ENCODE measurements around the gene KRT26.

KRT26 gene

GRCh38 chr17:40734018-40734417, 38.0 kb downstream of the KRT26 start:
- in situ Hi-C loops (cut with HindIII; ENCODE audit: low sequenced_read_pairs): no loop called here

DNA sequence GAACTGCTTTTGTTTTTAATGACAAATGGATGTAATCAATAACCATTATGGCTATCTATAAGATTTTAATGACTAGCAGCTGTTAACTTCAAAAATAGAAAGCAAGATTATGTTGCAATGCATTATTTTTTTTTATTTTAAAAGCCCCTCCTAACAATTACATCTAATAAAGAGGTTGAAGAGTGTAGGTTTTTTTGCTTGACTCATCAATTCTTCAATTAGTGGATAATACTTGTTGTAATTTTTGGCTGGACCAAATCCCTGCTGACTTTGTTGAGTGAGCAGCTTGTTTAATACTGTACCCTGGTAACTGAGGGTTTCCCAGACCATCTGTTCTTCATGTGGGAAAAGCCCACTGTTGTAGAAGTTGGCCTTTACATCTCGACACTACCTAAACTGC, 41.0 kb downstream of the KRT26 start:
- in situ Hi-C loops (cut with HindIII; ENCODE audit: low sequenced_read_pairs): no loop called here

DNA sequence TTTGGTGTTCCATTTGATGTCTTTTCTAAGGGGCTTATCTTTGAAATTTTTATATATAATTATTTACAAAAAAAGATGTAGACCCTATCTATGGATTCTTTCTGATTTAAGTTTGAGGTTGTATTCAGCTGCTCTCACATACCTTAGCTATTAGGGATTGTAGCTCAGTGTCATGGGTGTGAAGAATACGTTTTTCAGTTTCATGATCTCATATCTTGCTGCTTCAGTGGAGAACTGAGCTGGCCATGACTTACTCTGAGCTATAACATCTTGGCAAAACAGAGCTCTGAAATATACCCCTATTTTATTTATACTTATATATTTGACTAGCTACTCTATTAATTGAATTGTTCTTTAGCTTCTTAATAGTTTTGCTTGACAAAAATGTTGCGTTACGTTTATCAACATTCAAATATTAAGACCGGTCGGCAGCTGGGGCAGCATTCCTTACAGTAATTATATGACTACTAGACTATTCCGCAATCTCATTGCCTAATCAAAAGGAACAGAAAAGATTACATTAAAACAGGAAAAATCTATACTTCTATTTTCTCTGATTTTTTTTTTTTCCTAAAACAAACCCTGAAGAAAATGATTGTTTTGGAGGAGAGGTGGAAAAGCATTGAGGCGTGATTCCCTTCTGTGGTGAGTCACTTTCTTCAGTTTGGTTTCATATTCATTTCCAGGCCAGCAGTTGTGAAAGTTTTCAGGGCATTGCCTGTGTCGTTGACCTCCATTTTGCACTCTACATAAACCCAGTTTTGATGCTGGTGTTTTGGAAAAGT, 44.4 kb downstream of the KRT26 start:
- in situ Hi-C loops (cut with HindIII; ENCODE audit: low sequenced_read_pairs): no loop called here

DNA sequence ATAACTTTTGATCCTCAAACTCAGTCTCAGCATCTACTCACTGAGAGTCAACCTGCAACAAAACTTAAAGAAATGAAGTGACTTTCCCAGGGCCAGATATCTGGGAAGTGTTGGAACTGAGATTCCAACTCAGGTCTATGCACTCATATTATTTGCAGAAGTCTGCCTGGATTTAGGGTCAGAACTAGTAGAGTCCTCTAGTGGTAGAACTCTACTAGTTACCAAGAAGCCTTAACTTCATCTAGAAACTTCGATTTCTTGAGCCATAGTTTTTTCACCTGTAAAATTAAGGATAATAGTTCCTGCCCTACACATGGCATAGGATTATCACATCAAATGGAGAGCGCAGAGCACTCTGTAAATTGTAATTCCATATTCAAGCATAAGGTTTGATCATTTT, 45.1 kb downstream of the KRT26 start:
- in situ Hi-C loops (cut with HindIII; ENCODE audit: low sequenced_read_pairs): no loop called here

DNA sequence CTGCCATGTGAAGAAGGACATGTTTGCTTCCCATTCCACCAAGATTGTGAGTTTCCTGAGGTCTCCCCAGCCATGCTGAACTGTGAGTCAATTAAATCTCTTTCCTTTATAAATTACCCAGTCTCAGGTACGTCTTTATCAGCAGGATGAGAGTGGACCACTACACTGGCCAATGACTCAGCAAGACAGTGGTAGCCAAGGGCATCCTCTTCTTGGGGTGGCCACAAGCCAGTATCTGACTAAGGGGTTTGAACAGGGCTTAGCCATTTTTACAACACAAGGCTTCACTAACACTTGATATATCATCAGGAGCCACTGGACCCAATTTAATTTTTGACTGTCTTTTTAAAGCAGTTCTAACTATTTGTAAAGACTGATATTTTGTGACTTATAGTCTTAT, 47.3 kb downstream of the KRT26 start:
- in situ Hi-C loops (cut with HindIII; ENCODE audit: low sequenced_read_pairs): no loop called here

DNA sequence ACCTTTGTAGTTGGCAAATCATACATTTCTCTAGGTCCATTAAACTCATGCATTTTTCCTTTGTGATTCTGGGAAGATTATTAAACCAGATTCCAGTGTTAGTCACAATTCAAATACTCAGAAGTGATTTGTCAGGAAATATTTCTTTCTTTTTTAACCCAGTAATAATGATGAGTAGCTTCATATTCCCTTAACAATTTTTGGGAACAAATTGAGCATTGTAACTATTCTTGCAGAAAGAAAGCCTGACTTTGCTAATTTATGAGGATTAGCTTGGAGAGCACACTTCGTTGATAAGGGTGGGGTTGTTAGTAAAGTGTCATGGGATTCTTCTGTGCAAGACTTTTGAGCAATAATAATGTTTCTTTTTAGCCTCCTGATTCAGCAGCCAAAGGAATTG, 49.8 kb downstream of the KRT26 start:
- in situ Hi-C loops (cut with HindIII; ENCODE audit: low sequenced_read_pairs): no loop called here

DNA sequence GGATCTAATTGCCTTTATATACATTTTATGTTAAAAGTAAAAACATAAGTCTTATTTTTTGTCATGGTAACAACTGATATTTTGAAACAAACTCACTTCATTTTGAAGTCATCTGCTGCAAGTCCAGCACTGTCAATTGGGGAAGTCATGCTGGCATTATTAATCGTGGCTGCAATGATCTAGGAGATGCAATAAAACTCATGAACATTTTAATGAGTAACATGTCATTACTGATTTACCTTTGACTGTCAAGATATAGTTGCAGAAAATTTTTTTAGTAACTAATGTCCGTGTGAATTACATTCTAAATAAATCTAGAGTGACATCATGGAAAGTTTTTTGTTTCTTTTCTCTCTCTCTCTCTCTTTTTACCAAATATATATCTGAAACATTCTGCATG, 51.1 kb downstream of the KRT26 start:
- in situ Hi-C loops (cut with HindIII; ENCODE audit: low sequenced_read_pairs): no loop called here

DNA sequence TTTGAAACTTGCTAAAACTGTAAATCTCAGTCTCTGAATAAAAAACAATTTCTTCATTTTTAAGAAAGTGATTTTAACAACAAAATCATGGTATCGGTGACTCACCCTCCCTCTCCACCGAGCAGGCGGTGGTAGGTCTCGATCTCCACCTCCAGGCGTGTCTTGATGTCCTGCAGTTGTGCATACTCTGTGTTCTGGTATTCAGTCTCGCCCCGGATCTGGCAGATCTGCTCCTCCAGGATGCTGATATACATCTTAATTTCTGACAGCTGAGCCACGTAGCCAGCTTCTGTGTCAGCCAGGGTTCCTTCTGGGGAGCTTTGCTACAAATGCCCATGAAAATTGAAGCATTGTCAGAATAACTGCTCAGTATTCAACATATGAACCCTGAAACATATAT, 53.1 kb downstream of the KRT26 start:
- in situ Hi-C loops (cut with HindIII; ENCODE audit: low sequenced_read_pairs): no loop called here

GRCh38 chr17:40717776-40718175, 54.2 kb downstream of the KRT26 start:
- in situ Hi-C loops (cut with HindIII; ENCODE audit: low sequenced_read_pairs): no loop called here

All from endothelial cell of hepatic sinusoid (primary cell).